DND-41 (cell line): ENCODE results near the gene OLA1.
"Not testable (repeated sequence)": the region's sequence is repeated elsewhere in the genome, so short reads cannot be mapped to it uniquely, and the experiment has no call there.

Experiments used
- ATAC-seq: fragments of 200-7000 bp; cut with Tn5 transposase; 3 replicates; pipeline ENCODE4 v1.9.1; 2021; ENCODE audit warnings: low read depth; ENCODE audit not compliant: insufficient read depth
- DNase-seq: peaks from one replicate; pipeline ENCODE4 v3.0.0-alpha.2; 2020
- H2AFZ ChIP-seq: 2 replicates; pipeline ENCODE4 v1.6.0; 2012; ENCODE audit warnings: low read depth, low read length
- H3K27ac ChIP-seq: 2 replicates; pipeline ENCODE4 v1.5.1; 2012; ENCODE audit warnings: low read length, inconsistent platforms
- H3K27me3 ChIP-seq: fragments of 200-600 bp; sonication (generic); 2 replicates; pipeline ENCODE4 v1.6.0; 2012; ENCODE audit warnings: low read length, mild to moderate bottlenecking, inconsistent platforms; ENCODE audit not compliant: insufficient read depth, poor library complexity
- H3K36me3 ChIP-seq: 2 replicates; pipeline ENCODE4 v1.5.1; 2012; ENCODE audit warnings: low read length, inconsistent platforms; ENCODE audit not compliant: insufficient read depth
- H3K4me1 ChIP-seq: 2 replicates; pipeline ENCODE4 v1.5.1; 2012; ENCODE audit warnings: mild to moderate bottlenecking, low read length; ENCODE audit not compliant: insufficient read depth
- H3K4me2 ChIP-seq: 2 replicates; pipeline ENCODE4 v1.6.0; 2012; ENCODE audit warnings: mild to moderate bottlenecking, moderate library complexity, low read length, inconsistent platforms; ENCODE audit not compliant: insufficient read depth
- H3K4me3 ChIP-seq, 2 experiments: fragments of 200-600 bp in 1 of 2; shearing (Covaris generic) in 1 of 2; 2 replicates each; pipeline ENCODE4 v1.5.1; 2012 to 2016; ENCODE audit warnings: inconsistent platforms in 2 of 2, low read length in 2 of 2, mild to moderate bottlenecking in 2 of 2, low read depth in 1 of 2, moderate library complexity in 1 of 2
- H3K79me2 ChIP-seq: 2 replicates; pipeline ENCODE4 v1.6.0; 2012; ENCODE audit warnings: low read length, inconsistent platforms; ENCODE audit not compliant: insufficient read depth
- H3K9ac ChIP-seq: 2 replicates; pipeline ENCODE4 v1.6.0; 2012; ENCODE audit warnings: low read depth, mild to moderate bottlenecking, inconsistent platforms, low read length, moderate library complexity
- H3K9me3 ChIP-seq: 2 replicates; pipeline ENCODE4 v1.5.1; 2012; ENCODE audit warnings: low read length, moderate library complexity, mild to moderate bottlenecking, inconsistent platforms; ENCODE audit not compliant: insufficient read depth, severe bottlenecking
- H4K20me1 ChIP-seq: 2 replicates; pipeline ENCODE4 v1.6.0; 2012; ENCODE audit warnings: low read length; ENCODE audit not compliant: insufficient read depth
- EZH2 ChIP-seq: IDR thresholded peaks from 3 replicates; pipeline ENCODE4 v1.6.1; 2012; ENCODE audit warnings: borderline replicate concordance, low read depth, mild to moderate bottlenecking, moderate library complexity, low read length, inconsistent platforms; ENCODE audit not compliant: severe bottlenecking
- TF ChIP-seq, protein P1 (sequence below): IDR thresholded peaks from 2 replicates; pipeline ENCODE4 v1.5.1; 2012; ENCODE audit warnings: borderline replicate concordance, low read length, moderate library complexity, mild to moderate bottlenecking; ENCODE audit not compliant: poor library complexity, severe bottlenecking; ENCODE audit errors: extremely low read depth

The OLA1 gene

GRCh38 chr2:174282441-174282840, 34.1 kb upstream of the OLA1 start:
- H3K79me2 ChIP-seq, result no peaks in the 10 kb centered on the region
- H3K4me1 ChIP-seq, result no peaks in the 10 kb centered on the region
- no peak overlapping the region for H3K9ac ChIP-seq
- no peak for TF ChIP-seq EZH2
- TF ChIP-seq, protein P1, sequence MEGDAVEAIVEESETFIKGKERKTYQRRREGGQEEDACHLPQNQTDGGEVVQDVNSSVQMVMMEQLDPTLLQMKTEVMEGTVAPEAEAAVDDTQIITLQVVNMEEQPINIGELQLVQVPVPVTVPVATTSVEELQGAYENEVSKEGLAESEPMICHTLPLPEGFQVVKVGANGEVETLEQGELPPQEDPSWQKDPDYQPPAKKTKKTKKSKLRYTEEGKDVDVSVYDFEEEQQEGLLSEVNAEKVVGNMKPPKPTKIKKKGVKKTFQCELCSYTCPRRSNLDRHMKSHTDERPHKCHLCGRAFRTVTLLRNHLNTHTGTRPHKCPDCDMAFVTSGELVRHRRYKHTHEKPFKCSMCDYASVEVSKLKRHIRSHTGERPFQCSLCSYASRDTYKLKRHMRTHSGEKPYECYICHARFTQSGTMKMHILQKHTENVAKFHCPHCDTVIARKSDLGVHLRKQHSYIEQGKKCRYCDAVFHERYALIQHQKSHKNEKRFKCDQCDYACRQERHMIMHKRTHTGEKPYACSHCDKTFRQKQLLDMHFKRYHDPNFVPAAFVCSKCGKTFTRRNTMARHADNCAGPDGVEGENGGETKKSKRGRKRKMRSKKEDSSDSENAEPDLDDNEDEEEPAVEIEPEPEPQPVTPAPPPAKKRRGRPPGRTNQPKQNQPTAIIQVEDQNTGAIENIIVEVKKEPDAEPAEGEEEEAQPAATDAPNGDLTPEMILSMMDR, result no peak
- H3K36me3 ChIP-seq, result no peaks in the 10 kb centered on the region
- ATAC-seq (no peak), DNase-seq (no peak)
- no peak overlapping the region for H3K4me3 ChIP-seq
- no peak overlapping the region for H3K27ac ChIP-seq
- no peaks in the 10 kb centered on the region for H3K27me3 ChIP-seq
- no peak overlapping the region for H3K4me2 ChIP-seq
- H3K9me3 ChIP-seq, result no peaks in the 10 kb centered on the region
- no peak overlapping the region for H2AFZ ChIP-seq
- no peaks in the 10 kb centered on the region for H4K20me1 ChIP-seq

DNA sequence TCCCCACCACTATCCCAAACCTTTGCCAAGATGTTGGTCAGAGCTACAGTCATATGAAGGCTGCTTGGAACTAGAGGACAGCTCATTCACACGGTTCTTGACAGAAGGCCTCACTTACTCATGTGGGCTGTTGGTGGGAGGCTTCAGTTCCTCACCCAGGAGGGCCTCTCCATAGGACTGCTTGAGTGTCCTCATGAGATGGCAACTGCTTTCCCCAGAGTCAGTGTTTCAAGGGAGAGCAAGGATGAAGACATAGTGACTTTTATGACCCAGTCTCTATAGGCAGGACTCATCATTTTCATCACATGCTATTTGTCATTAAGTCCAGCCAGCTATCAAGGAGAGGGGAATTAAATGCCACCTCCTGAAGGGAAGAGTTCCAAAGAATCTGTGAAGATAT, 33.4 kb upstream of the OLA1 start:
- no peak overlapping the region for H3K9ac ChIP-seq
- H2AFZ ChIP-seq, result no peak overlapping the region
- ATAC-seq, result no peak
- no peak overlapping the region for H3K27ac ChIP-seq
- H3K4me2 ChIP-seq, result no peak overlapping the region
- H3K4me3 ChIP-seq, result no peak overlapping the region
- H3K27me3 ChIP-seq, result no peaks in the 10 kb centered on the region
- no peaks in the 10 kb centered on the region for H3K9me3 ChIP-seq
- no peaks in the 10 kb centered on the region for H3K36me3 ChIP-seq
- H4K20me1 ChIP-seq, result no peaks in the 10 kb centered on the region
- DNase-seq, result no peak
- TF ChIP-seq, protein P1, result no peak
- TF ChIP-seq EZH2, result no peak
- H3K79me2 ChIP-seq, result no peaks in the 10 kb centered on the region
- no peaks in the 10 kb centered on the region for H3K4me1 ChIP-seq

- Histone ChIP-seq H3K36me3 (no peaks in the 10 kb centered on the region), H3K4me1 (no peaks in the 10 kb centered on the region), H3K27me3 (no peaks in the 10 kb centered on the region), H3K9ac (no peak overlapping the region), H3K4me2 (no peak overlapping the region), H4K20me1 (no peaks in the 10 kb centered on the region), H3K4me3 (no peak overlapping the region), H3K27ac (no peak overlapping the region), H3K79me2 (no peaks in the 10 kb centered on the region), H3K9me3 (no peaks in the 10 kb centered on the region), H2AFZ (no peak overlapping the region)
- ATAC-seq (no peak), DNase-seq (no peak)
- TF ChIP-seq EZH2, result no peak
- TF ChIP-seq, protein P1, result no peak
Measured at GRCh38 chr2:174280596-174280995, 32.3 kb upstream of the OLA1 start.

DNA sequence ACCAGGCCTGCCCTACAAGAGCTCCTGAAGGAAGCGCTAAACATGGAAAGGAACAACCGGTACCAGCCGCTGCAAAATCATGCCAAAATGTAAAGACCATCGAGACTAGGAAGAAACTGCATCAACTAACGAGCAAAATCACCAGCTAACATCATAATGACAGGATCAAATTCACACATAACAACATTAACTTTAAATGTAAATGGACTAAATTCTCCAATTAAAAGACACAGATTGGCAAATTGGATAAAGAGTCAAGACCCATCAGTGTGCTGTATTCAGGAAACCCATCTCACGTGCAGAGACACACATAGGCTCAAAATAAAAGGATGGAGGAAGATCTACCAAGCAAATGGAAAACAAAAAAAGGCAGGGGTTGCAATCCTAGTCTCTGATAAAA, 21.9 kb upstream of the OLA1 start:
- H3K4me1 ChIP-seq, H2AFZ ChIP-seq, DNase-seq, ATAC-seq, H3K27me3 ChIP-seq, H3K4me3 ChIP-seq, H3K4me2 ChIP-seq, H4K20me1 ChIP-seq, H3K27ac ChIP-seq, H3K36me3 ChIP-seq, H3K79me2 ChIP-seq, H3K9ac ChIP-seq, H3K9me3 ChIP-seq: not testable (repeated sequence)
